HUES64 (cell line): ENCODE data around the gene TM7SF2.

Experiments
- H3K27ac ChIP-seq: 2 replicates; pipeline ENCODE4 v1.7.0; 2013; ENCODE audit warnings: low read depth, low read length, inconsistent platforms
- H3K27me3 ChIP-seq: 2 replicates; pipeline ENCODE4 v1.6.1; 2013; ENCODE audit warnings: mild to moderate bottlenecking, low read length; ENCODE audit not compliant: insufficient read depth
- H3K36me3 ChIP-seq: 2 replicates; pipeline ENCODE4 v1.6.1; 2013; ENCODE audit warnings: mild to moderate bottlenecking, low read length; ENCODE audit not compliant: insufficient read depth
- H3K4me1 ChIP-seq: 2 replicates; pipeline ENCODE4 v1.6.1; 2013; ENCODE audit warnings: mild to moderate bottlenecking, low read length, moderate library complexity; ENCODE audit not compliant: insufficient read depth
- H3K4me3 ChIP-seq: 2 replicates; pipeline ENCODE4 v1.5.1; 2013; ENCODE audit warnings: mild to moderate bottlenecking, low read length, moderate library complexity
- H3K9ac ChIP-seq: 2 replicates; pipeline ENCODE4 v1.6.1; 2013; ENCODE audit warnings: mild to moderate bottlenecking, low read depth, low read length
- H3K9me3 ChIP-seq: 2 replicates; pipeline ENCODE4 v1.6.1; 2013; ENCODE audit warnings: low read depth, low read length; ENCODE audit not compliant: insufficient read depth
- WGBS: fragments of 150-250, 120-280 bp; methylation state at CpG from one replicate; pipeline ENCODE4 v1.1.7; 2013; ENCODE audit warnings: missing lambda C conversion rate; 5-methylcytosine and 5-hydroxymethylcytosine counted together

TM7SF2 gene

DNA sequence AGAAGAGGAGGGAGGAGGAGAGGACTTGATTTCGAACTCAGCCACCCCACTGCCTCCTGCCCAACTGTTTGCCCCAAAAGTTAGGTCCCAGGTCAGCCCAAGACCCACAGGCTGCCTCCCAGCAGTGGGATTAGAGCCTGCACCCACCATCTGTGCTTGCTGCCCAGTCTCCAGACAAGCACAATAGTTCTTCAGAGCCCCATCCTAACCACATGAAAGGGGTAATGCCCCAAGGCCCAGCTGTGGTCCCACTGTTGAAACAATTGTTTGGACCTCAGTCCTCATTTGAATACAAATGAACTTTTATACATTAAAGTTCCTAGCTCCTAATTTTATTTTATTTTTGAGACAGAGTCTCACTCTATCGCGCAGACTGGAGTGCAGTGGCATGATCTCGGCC, 21.0 kb upstream of the TM7SF2 start:
- Histone ChIP-seq H3K36me3 (peaks cover 30% of the 10 kb centered on the region), H3K4me3 (no peak overlapping the region), H3K27ac (no peak overlapping the region), H3K4me1 (no peaks in the 10 kb centered on the region), H3K27me3 (no peaks in the 10 kb centered on the region), H3K9ac (no peak overlapping the region), H3K9me3 (no peaks in the 10 kb centered on the region)
- WGBS, result over 99% methylated on average over 4 of the region's 4 CpGs

DNA sequence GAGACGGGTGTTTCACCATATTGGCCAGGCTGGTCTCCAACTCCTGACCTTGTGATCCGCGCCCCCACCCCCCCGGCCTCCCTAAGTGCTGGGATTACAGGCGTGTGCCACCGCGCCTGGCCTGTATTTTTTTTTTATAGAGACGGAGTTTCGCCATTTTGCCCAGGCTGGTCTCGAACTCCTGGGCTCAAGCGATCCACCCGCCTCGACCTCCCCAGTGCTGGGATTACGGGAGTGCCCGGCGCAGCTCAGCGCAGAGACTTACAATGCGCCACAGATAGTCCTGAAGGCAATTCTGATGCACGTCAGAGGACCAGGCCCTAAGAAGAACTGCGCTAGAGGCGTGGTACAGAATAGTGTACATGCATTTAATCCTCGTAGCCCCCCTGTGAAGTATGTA, 16.2 kb upstream of the TM7SF2 start:
- Histone ChIP-seq H3K9me3 (no peaks in the 10 kb centered on the region), H3K27me3 (no peaks in the 10 kb centered on the region), H3K27ac (peak overlapping the region; percentile 37; the same call in 1 of the 2 replicates), H3K4me3 (peak overlapping the region; percentile 93), H3K9ac (peak overlapping the region; percentile 88; the same call in 1 of the 2 replicates), H3K36me3 (peaks cover 13% of the 10 kb centered on the region), H3K4me1 (peaks cover 3% of the 10 kb centered on the region; the same call in 1 of the 2 replicates)
- WGBS, result 91% methylated on average over 22 of the region's 22 CpGs

- H3K9me3 ChIP-seq, result no peaks in the 10 kb centered on the region
- H3K4me1 ChIP-seq, result peaks cover 3% of the 10 kb centered on the region; the same call in 1 of the 2 replicates
- H3K4me3 ChIP-seq, result peak within 1 kb of the TSS; percentile 93
- H3K36me3 ChIP-seq, result peaks cover 13% of the 10 kb centered on the region
- WGBS, result 1% methylated on average over 52 of the region's 52 CpGs
- peak within 1 kb of the TSS; percentile 79 for H3K27ac ChIP-seq
- H3K9ac ChIP-seq, result peak within 1 kb of the TSS; percentile 88
- H3K27me3 ChIP-seq, result no peaks in the 10 kb centered on the region
Measured at GRCh38 chr11:65095974-65096806, 15.5 kb upstream of the TM7SF2 start, which contains the start of gene VPS51. TSS of gene VPS51 (plus strand) at chr11:65096214. CDS start at chr11:65096251, 37 bp downstream.

- H3K27ac ChIP-seq, result no peak overlapping the region
- no peak overlapping the region for H3K9ac ChIP-seq
- peaks cover 3% of the 10 kb centered on the region; the same call in 1 of the 2 replicates for H3K4me1 ChIP-seq
- no peaks in the 10 kb centered on the region for H3K27me3 ChIP-seq
- no peaks in the 10 kb centered on the region for H3K9me3 ChIP-seq
- peak overlapping the region; percentile 93 for H3K4me3 ChIP-seq
- WGBS, result 69% methylated on average over 7 of the region's 8 CpGs
- peaks cover 13% of the 10 kb centered on the region for H3K36me3 ChIP-seq
Measured at GRCh38 chr11:65096926-65097325, 14.7 kb upstream of the TM7SF2 start.

DNA sequence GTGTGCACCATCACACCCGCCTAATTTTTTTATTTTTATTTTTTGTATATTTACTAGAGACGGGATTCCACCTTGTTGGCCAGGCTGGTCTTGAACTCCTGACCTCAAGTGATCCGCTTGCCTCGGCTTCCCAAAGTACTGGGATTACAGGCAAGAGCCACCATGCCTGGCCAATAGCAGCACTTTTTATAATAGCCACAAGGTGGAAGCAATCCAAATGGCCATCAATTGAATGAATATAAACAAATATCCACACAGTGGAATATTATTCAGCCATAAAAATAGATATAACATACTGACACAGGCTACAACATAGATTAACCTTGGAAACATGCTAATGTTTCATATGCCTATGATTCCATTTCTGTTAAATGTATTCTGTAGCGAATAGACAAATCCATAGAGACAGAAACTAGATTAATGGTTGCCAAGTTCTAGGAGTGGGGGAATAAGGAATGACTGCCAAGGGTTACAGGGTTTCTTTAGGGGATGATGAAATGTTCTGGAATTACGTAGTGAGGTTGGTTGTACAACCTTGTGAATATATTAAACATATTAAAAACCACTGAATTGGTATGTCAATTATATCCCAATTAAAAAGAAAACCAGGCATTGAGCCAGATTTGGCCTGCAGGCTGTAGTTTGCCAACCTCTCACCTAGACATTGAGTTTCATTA, 10.9 kb upstream of the TM7SF2 start:
- peaks cover 26% of the 10 kb centered on the region for H3K36me3 ChIP-seq
- no peaks in the 10 kb centered on the region for H3K9me3 ChIP-seq
- no peak overlapping the region for H3K27ac ChIP-seq
- WGBS, result 96% methylated on average over 4 of the region's 6 CpGs
- H3K9ac ChIP-seq, result no peak overlapping the region
- no peak overlapping the region for H3K4me3 ChIP-seq
- H3K27me3 ChIP-seq, result no peaks in the 10 kb centered on the region
- H3K4me1 ChIP-seq, result peaks cover 3% of the 10 kb centered on the region; the same call in 1 of the 2 replicates

DNA sequence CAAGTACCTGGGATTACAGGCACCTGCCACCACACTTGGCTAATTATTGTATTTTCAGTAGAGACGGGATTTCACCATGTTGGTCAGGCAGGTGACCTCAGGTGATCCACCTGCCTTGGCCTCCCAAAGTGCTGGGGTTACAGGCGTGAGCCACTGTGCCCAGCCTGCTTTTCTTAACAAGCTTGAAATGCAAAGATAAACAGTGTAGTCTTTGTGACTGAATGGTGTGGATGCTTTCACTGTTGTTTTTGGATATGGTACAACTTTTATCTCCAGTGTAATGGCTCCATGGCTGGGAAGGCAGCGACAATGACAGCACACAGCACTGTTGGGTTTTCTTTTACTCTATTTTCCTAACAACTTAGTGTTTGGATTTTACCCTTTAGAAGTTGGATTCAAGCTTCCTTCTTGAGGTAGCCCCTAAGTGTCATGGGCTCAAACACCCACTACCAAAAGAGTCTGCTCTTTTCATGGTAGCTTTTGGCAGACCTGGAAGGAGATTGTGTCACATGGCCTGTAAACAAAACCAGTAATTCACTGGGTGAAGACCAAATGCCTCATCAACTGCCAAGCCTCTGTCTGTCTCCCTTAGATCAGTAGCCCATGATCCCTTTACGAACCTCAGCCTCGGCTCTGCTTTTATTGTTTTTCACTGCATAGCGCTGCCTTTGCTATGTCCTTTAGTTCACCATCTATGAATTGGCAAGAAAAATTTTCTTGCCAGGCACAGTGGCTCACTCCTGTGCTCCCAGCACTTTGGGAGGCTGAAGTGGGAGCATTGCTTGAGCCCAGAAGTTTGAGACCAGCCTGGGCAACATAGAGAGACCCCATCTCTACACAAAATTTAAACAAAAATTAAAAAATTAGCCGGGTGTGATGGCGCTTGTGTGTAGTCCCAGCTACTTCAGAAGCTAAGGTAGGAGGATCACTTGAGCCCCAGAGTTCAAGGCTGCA, 9.3 kb upstream of the TM7SF2 start:
- Histone ChIP-seq H3K9me3 (no peaks in the 10 kb centered on the region), H3K27me3 (no peaks in the 10 kb centered on the region), H3K4me3 (no peak overlapping the region), H3K36me3 (peaks cover 23% of the 10 kb centered on the region), H3K9ac (no peak overlapping the region), H3K27ac (no peak overlapping the region), H3K4me1 (no peaks in the 10 kb centered on the region)
- WGBS, result 96% methylated on average over 8 of the region's 8 CpGs

- H3K9ac ChIP-seq, result no peak overlapping the region
- H3K4me3 ChIP-seq, result no peak overlapping the region
- no peaks in the 10 kb centered on the region for H3K9me3 ChIP-seq
- peaks cover 17% of the 10 kb centered on the region for H3K36me3 ChIP-seq
- no peak overlapping the region for H3K27ac ChIP-seq
- H3K27me3 ChIP-seq, result no peaks in the 10 kb centered on the region
- H3K4me1 ChIP-seq, result no peaks in the 10 kb centered on the region
Measured at GRCh38 chr11:65103476-65103875, 8.2 kb upstream of the TM7SF2 start.

DNA sequence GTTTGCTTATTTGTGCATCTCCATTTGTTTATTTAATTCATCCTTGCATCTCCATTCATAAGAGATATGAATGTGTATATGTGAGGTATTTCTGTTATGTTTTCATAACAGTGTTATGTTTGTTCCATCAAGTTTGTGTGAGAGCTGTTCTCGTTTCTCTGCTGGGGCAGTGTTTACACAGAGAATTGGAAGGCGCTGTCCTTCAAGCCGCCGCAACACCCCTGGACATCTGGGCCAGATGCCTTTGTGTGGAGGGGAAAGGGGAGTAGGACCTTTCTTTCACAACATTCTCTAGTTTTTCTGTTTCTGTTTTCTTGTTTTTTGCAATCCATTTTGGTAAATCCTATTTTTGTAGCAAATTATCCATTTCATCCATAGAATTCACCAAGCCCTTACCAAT, 7.0 kb upstream of the TM7SF2 start:
- H3K27me3 ChIP-seq, result no peaks in the 10 kb centered on the region
- H3K4me1 ChIP-seq, result no peaks in the 10 kb centered on the region
- no peak overlapping the region for H3K27ac ChIP-seq
- H3K9ac ChIP-seq, result no peak overlapping the region
- no peaks in the 10 kb centered on the region for H3K9me3 ChIP-seq
- H3K36me3 ChIP-seq, result peaks cover 20% of the 10 kb centered on the region
- no peak overlapping the region for H3K4me3 ChIP-seq
- WGBS, result 94% methylated on average over 4 of the region's 4 CpGs

DNA sequence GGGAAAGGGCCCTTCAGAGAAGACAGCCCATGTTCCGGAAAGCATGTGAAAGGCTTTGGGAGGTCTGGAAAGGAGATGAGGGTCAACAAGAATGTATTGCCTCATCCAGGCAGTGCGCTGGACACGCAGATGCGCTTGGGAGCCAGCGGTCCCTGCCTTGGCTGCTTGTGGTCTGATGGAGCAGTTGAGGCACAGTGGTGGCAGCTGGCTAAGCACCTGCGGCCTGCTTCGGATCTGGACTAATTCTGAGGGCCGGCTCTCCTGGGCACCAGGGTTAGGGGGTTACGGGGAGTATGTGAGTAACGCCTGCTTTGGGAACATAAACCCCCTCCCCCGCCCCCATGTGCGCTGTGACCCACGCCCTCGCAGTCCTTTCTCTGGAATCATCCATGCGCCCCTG, 4.6 kb upstream of the TM7SF2 start:
- H3K27ac ChIP-seq, result no peak overlapping the region
- peaks cover 7% of the 10 kb centered on the region; the same call in 1 of the 2 replicates for H3K4me1 ChIP-seq
- no peaks in the 10 kb centered on the region for H3K27me3 ChIP-seq
- H3K9ac ChIP-seq, result no peak overlapping the region
- H3K9me3 ChIP-seq, result no peaks in the 10 kb centered on the region
- 98% methylated on average over 15 of the region's 15 CpGs for WGBS
- H3K4me3 ChIP-seq, result no peak overlapping the region
- H3K36me3 ChIP-seq, result peaks cover 20% of the 10 kb centered on the region

GRCh38 chr11:65107751-65108468, 3.8 kb upstream of the TM7SF2 start:
- WGBS, result 96% methylated on average over 52 of the region's 52 CpGs
- Histone ChIP-seq H3K36me3 (peaks cover 20% of the 10 kb centered on the region), H3K4me1 (peaks cover 7% of the 10 kb centered on the region; the same call in 1 of the 2 replicates), H3K9ac (no peak overlapping the region), H3K4me3 (no peak overlapping the region), H3K9me3 (no peaks in the 10 kb centered on the region), H3K27me3 (no peaks in the 10 kb centered on the region), H3K27ac (no peak overlapping the region)
